Gastroesophageal sphincter (tissue), 3 donors: ENCODE measurements around the gene THADA.

Experiments
- POLR2AphosphoS5 ChIP-seq: sonication (generic); formaldehyde crosslinking; IDR thresholded peaks from one replicate; pipeline ENCODE4 v1.6.1; 2017; ENCODE audit warnings: antibody characterized with exemption
- TF ChIP-seq, protein P1 (sequence below), 4 experiments: fragments of 200-600 bp in 2 of 4; fragments of 450-650 bp in 2 of 4; sonication (generic) in 1 of 4; IDR thresholded peaks; one replicate each; pipeline ENCODE4 v1.5.1; 2017 to 2019; ENCODE audit warnings: antibody characterized with exemption in 4 of 4, mild to moderate bottlenecking in 2 of 4, moderate library complexity in 2 of 4

DNA sequence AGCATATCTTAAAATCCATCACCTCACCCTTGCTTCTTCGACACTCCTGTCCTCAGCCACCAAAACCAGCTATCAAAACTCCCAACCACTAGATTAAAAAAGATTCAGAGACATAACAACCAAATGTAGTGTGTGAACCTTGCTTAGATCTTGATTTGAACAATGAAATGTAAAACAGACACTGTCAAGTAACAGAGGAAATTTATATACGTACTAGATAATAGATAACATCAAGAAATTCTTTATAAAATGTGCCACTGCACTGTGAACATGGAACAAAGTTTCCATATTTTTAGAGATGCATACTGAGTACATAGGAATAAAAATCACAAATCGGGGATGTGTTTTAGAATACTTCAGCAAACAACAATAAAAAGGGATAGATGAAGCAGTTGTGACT lies 86.0 kb downstream of the THADA start:
- TF ChIP-seq, protein P1, sequence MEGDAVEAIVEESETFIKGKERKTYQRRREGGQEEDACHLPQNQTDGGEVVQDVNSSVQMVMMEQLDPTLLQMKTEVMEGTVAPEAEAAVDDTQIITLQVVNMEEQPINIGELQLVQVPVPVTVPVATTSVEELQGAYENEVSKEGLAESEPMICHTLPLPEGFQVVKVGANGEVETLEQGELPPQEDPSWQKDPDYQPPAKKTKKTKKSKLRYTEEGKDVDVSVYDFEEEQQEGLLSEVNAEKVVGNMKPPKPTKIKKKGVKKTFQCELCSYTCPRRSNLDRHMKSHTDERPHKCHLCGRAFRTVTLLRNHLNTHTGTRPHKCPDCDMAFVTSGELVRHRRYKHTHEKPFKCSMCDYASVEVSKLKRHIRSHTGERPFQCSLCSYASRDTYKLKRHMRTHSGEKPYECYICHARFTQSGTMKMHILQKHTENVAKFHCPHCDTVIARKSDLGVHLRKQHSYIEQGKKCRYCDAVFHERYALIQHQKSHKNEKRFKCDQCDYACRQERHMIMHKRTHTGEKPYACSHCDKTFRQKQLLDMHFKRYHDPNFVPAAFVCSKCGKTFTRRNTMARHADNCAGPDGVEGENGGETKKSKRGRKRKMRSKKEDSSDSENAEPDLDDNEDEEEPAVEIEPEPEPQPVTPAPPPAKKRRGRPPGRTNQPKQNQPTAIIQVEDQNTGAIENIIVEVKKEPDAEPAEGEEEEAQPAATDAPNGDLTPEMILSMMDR (IDR thresholded peaks at IDR 0.05) = no peak
- no peak for TF ChIP-seq POLR2AphosphoS5
